GM23338 (cell line): Measurements from ENCODE around the gene SLC24A4.

Experiments used
- CTCF ChIP-seq, 2 experiments: fragments of 200-600 bp in 1 of 2; sonication (generic) in 1 of 2; conservative IDR thresholded peaks; 2 replicates each; pipeline versions ENCODE4 v1.5.1 to v1.6.1; 2016 to 2017; ENCODE audit warnings: antibody characterized with exemption in 2 of 2, low read depth in 2 of 2, mild to moderate bottlenecking in 2 of 2, moderate library complexity in 1 of 2
- POLR2AphosphoS5 ChIP-seq: IDR thresholded peaks from 2 replicates; pipeline ENCODE4 v1.6.1; 2016; ENCODE audit warnings: antibody characterized with exemption, low read depth

DNA sequence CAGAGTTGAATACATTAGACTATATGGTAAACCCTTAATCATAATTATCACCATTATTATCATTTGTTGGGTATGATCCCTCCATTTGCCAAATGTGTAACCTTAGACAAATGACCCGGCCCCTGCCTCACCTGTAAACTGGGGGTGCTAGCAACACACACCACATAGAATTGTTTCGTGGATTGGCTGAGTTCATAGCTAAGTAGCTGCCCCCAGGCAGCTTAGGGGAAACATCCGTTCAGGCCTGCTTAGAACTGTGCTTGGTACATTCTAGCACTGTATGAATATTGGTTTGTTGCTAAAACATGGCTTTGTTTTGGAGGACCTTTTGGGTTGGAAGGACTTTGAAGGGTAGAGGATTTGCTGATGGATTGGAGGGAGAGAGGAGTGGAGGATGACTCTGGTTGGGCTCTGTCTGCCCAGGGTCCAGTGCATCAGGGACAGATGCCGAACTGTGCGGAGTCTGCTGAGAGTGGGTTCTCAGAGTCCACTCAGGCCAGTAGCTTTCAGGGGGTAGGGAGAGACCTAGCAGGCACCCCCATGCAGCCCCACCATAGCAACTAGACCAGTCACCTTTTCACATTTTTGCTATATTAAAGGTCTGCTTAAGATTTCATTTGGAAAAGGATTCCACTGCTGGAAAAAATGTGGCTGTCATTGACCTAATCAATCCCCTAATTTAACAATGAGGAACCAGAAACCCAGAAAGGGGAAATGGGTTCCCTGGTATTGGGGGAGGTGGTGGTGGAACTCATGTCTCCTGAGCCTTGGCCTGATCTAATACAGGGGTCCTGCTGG is 192.8 kb downstream of the SLC24A4 start:
- TF ChIP-seq POLR2AphosphoS5 (no peak), CTCF (conservative IDR thresholded peaks at IDR 0.05; ENCODE audit: low read depth in 2 of 2) (no peak)
